ENCODE data around the gene FGD5.

GRCh38 chr3:14925729-14926591, 107.2 kb downstream of the FGD5 start:
- TF ChIP-seq POLR2A (IDR thresholded peaks at IDR 0.05), result no peak
- TF ChIP-seq CTCF (IDR thresholded peaks at IDR 0.05), result peak in 1 of 3 donors; percentile 24
